GM18498 (cell line): ENCODE results near the gene GID4.

Experiments used
- ATAC-seq: cut with Tn5 transposase; IDR thresholded peaks from one replicate; pipeline ENCODE4 v1.9.1; 2021; ENCODE audit warnings: mild to moderate bottlenecking, moderate library complexity; ENCODE audit not compliant: unreplicated experiment

GID4 gene

GRCh38 chr17:18016426-18016825 lies 22.8 kb upstream of the GID4 start:
- ATAC-seq = no peak

GRCh38 chr17:18017958-18018357 lies 21.2 kb upstream of the GID4 start:
- ATAC-seq = no peak

DNA sequence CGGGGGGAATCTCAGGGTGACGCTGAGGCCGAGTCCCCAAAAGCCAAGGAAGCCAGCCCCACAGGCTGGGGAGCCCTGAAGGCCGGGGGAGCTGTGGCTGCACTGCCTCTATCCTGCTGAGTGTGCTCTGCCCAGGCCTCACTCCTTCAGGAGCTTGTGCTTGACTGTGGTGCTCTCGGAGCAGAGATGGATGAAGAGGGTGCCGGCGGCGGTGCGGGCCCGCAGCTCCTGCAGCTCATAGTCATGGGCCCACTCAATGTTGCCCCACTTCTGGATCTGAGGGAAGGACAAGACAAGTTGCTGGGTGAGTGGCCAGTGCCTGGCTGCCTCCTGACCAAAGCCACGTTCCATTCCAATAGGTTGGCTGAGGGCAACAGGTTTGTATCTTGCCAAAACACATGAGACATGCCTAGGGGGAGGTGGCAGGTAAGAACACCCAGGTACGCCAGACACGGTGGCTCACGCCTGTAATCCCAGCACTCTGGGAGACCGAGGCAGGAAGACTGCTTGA lies 20.7 kb upstream of the GID4 start:
- no peak for ATAC-seq

DNA sequence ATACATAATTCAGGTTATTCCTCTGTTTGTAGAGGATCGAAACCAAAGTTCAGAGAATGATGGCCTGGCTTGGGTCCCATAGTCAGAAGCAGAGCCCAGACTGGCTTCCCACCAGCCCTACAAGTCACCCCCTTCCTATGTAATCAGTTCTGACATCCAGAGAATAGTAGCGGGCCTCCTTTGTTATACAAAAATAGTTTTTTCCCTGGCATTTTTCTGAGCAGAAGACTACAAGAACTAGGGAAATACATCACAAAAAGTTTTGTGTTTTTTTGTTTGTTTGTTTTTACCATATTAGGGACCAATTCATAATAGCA lies 19.4 kb upstream of the GID4 start:
- ATAC-seq = no peak

DNA sequence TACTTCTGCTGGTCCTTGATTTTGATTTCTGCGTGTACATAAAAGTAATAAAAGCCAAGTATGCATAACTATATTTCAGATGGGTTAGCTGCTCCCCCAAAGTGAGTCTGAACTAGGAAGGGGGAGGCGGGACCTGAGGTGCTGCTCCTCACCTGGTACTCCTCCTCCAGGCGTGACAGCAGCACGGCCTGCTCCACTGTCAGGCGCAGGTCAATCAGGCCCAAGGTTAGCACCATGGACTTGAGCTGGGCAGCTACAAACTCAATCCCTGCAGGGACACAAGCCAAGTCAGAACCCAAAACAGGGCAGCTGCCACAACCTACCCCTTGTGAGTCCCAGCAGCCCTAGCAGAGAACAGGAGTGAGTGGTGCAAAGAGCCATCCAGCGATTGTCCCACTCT lies 18.2 kb upstream of the GID4 start:
- ATAC-seq = no peak

GRCh38 chr17:18021372-18021771 lies 17.8 kb upstream of the GID4 start:
- ATAC-seq = no peak

DNA sequence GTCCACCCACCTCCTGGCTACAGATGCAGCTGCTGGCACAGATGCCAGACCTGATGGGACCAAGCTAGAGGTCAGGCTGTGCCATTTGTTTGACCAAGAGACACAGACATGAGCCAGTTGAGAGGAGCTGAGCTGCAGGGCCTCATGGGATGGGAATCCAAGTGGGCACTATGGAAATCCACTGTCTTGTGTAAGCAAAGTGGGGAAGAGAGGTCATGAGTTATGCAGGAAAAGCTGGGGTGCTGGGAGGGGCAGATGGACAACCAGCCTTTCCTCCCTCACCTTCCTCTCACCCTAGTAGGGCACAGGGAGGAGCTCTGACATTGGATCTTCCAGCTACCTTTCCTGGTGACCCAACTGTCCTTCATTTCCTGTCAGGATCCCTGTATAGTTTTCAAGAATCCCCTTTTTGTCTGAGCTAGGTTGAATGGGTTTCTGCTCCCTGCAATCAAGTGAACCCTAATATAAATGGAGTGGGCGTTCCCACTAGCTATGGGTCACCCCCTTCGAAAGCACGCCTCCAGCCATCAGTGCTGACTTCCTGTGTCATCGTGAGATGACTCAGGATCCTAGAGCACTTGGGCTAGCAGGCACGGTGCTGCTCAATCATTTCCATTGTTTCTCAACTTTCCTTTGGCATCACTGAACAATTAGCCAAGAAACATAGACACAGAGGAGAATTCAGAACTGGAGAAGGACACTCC lies 13.8 kb upstream of the GID4 start:
- ATAC-seq = peak; percentile 71

- peak; percentile 15 for ATAC-seq
These were observed 13.0 kb upstream of the GID4 start for GRCh38 chr17:18025945-18026776.

DNA sequence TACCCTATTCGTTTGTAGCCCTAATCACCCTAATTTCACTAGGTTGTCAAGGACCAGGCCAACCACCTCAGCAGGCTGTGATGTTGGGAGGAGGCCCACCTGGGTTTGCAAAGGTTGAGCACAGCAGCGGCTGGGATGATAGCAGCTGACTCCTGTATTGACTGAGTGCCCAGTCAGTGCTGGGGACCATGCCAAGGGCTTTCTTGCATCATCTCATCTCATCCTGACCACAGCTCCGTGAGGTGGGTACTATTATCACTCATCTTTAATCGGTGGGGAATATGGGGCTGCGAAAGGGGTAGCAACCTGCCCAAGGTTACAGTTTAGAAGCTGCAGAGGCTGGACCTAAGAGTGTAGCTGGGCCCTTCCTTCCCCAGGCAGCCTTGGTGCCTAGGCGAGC lies 11.9 kb upstream of the GID4 start:
- no peak for ATAC-seq

GRCh38 chr17:18028114-18028951 lies 10.9 kb upstream of the GID4 start:
- no peak for ATAC-seq

- ATAC-seq = no peak
These were observed 10.2 kb upstream of the GID4 start for GRCh38 chr17:18028952-18029540.

DNA sequence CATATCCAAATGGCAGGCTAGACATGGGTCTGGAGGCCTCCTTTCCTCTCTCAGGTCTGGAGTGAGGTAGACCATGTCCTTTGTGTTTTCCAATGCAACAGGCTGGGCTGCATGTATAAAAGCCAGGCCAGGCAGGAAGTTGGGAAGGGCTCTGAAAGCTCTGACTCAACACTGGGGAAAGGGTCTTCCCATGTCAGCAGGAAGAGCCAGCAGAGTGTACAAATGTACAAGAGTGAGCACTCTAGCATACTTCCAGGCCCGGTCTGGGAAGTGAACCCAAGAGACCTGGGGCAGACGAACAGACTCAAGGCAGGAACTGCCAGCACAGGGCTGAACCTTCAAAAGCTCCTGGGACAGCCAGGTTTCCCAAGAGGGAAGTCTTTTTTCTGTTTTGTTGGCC lies 7.3 kb upstream of the GID4 start:
- no peak for ATAC-seq

- peak; percentile 78 for ATAC-seq
These were observed 5.6 kb upstream of the GID4 start for GRCh38 chr17:18033442-18034099.

GRCh38 chr17:18035704-18036103 lies 3.5 kb upstream of the GID4 start:
- no peak for ATAC-seq

DNA sequence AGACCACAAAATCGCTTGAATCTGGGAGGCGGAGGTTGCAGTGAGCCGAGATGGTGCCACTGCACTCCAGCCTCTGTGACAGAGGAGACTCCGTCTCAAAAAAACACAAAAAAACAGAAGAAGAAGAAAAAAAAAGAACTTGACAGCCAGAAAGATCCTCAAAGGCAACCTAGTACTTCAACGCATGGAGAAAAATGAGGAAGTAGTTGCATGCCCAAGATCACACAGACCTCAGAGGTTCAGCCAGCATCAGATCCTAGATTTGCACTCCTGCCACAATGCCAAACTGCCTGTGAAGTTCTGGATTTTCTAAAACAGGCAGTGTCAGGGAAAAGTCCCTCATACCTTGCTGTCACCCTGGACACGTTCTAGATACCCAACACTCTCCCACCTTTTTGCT lies 1.7 kb upstream of the GID4 start:
- ATAC-seq = no peak

GRCh38 chr17:18038149-18038850 lies 908 bp upstream of the GID4 start:
- ATAC-seq = no peak

- ATAC-seq = peak; percentile 2
These were observed 490 bp downstream of the GID4 start for GRCh38 chr17:18039535-18040260.

DNA sequence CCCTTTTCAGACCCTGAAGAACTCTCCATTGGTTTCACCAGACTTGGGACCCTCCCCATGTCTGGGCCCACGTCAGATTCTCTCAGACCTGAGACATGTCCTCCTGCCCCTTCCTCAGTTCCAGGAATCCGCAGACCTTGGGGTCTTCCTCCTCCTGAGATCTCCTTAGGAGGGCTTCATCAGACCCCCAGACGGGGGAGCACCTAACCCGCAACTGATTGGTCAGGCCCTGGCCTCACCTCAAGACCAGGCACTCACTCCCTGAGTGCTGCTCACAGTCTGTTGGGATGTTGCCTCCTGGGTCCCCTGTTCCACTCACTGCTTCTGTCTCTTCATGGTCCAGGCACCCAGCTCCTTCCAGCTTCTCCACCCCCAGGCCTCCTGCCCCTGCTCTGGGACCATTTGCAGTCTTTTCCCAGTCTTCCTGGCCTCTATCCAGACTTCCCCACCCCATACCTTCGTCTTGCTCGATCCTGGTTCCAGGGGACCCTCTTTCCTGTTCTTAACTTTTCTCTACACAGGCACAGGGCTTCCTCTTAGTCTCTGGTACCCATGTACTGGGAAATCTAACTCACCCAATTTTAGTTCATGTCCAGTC lies 1.2 kb downstream of the GID4 start:
- no peak for ATAC-seq

GRCh38 chr17:18041776-18042175 lies 2.6 kb downstream of the GID4 start:
- ATAC-seq = no peak
